IMR-90 (cell line): ENCODE data around the gene HSPB7. TPM values are rescaled to one million over a fixed set of nuclear protein-coding genes. Genes with fewer than 3 reads are reported as not detected.
"Not testable (repeated sequence)": the region's sequence is repeated elsewhere in the genome, so short reads cannot be mapped to it uniquely, and the experiment has no call there.

Experiments used
- ATAC-seq: fragments of 200-7000 bp; cut with Tn5 transposase; 2 replicates; pipeline ENCODE4 v1.9.1; 2020; ENCODE audit warnings: low read depth, mild to moderate bottlenecking, moderate library complexity
- BruUV-seq: library from RNA; stranded (reverse); fragments of 400-500 nt; replicated peaks from 2 replicates; lab custom pipeline; 2021; lab: Mats Ljungman, UMichigan
- CTCF ChIA-PET: fragments of 300-600 bp; formaldehyde crosslinking; extraction: SDS; loops from one replicate; lab custom pipeline; 2021; ENCODE audit warnings: antibody characterized with exemption; lab: Yijun Ruan, JAX
- POLR2A ChIA-PET: fragments of 300-600 bp; sonication (Branson Sonifier 250); formaldehyde crosslinking; loops from one replicate; lab custom pipeline; 2022; ENCODE audit warnings: antibody characterized with exemption; ENCODE audit not compliant: unreplicated experiment; lab: Charles Lee
- DNase-seq: peaks from one replicate; pipeline ENCODE4 v3.0.0; 2013
- H2AFZ ChIP-seq: replicated peaks from 2 replicates; pipeline ENCODE3; 2013; ENCODE audit warnings: low read length, mild to moderate bottlenecking; ENCODE audit not compliant: poor library complexity
- H2AK5ac ChIP-seq: 2 replicates; pipeline ENCODE4 v1.6.1; 2013; ENCODE audit warnings: low read depth, low read length, inconsistent platforms
- H2AK9ac ChIP-seq: replicated peaks from 2 replicates; pipeline ENCODE3; 2013; ENCODE audit warnings: mild to moderate bottlenecking, low read depth, low read length, moderate library complexity; ENCODE audit not compliant: poor library complexity
- H2BK120ac ChIP-seq: 2 replicates; pipeline ENCODE4 v1.6.1; 2013; ENCODE audit warnings: low read depth, low read length, inconsistent platforms
- H2BK15ac ChIP-seq: 3 replicates; pipeline ENCODE4 v1.6.1; 2013; ENCODE audit warnings: low read depth, low read length, inconsistent platforms
- H2BK20ac ChIP-seq: 2 replicates; pipeline ENCODE4 v1.6.1; 2013; ENCODE audit warnings: low read depth, mild to moderate bottlenecking, inconsistent platforms, low read length, moderate library complexity
- H2BK5ac ChIP-seq: 2 replicates; pipeline ENCODE4 v1.6.1; 2013; ENCODE audit warnings: mild to moderate bottlenecking, low read depth, low read length, inconsistent platforms; ENCODE audit not compliant: poor library complexity, severe bottlenecking
- H3K14ac ChIP-seq: replicated peaks from 2 replicates; pipeline ENCODE4 v1.6.1; 2013; ENCODE audit warnings: low read depth, low read length, inconsistent platforms
- H3K18ac ChIP-seq: 2 replicates; pipeline ENCODE4 v1.6.1; 2013; ENCODE audit warnings: low read depth, low read length, control low read depth
- H3K23ac ChIP-seq: 2 replicates; pipeline ENCODE4 v1.6.1; 2013; ENCODE audit warnings: low read depth, low read length, inconsistent platforms
- H3K27ac ChIP-seq: 2 replicates; pipeline ENCODE4 v1.5.1; 2013; ENCODE audit warnings: mild to moderate bottlenecking, control low read depth, low read length; ENCODE audit not compliant: insufficient read depth
- H3K27me3 ChIP-seq: 2 replicates; pipeline ENCODE4 v1.6.1; 2013; ENCODE audit warnings: low read length; ENCODE audit not compliant: control insufficient read depth, insufficient read depth
- H3K36me3 ChIP-seq: 2 replicates; pipeline ENCODE4 v1.6.1; 2013; ENCODE audit warnings: low read length, mixed read lengths; ENCODE audit not compliant: control insufficient read depth, insufficient read depth
- H3K4ac ChIP-seq: 2 replicates; pipeline ENCODE4 v1.6.1; 2013; ENCODE audit warnings: low read depth, low read length, inconsistent platforms
- H3K4me1 ChIP-seq: 2 replicates; pipeline ENCODE4 v1.6.1; 2013; ENCODE audit warnings: low read length, mixed read lengths; ENCODE audit not compliant: control insufficient read depth, insufficient read depth
- H3K4me2 ChIP-seq: 2 replicates; pipeline ENCODE4 v1.6.1; 2013; ENCODE audit warnings: low read depth, mild to moderate bottlenecking, control low read depth, low read length, moderate library complexity
- H3K4me3 ChIP-seq: 2 replicates; pipeline ENCODE4 v1.5.1; 2013; ENCODE audit warnings: low read depth, mild to moderate bottlenecking, control low read depth, low read length, moderate library complexity; ENCODE audit not compliant: insufficient read depth
- H3K56ac ChIP-seq: 2 replicates; pipeline ENCODE4 v1.6.1; 2013; ENCODE audit warnings: low read length, inconsistent platforms; ENCODE audit not compliant: insufficient read depth; ENCODE audit errors: extremely low read depth
- H3K79me1 ChIP-seq, 2 experiments: 2 replicates each; pipeline ENCODE4 v1.6.1; 2013; ENCODE audit warnings: low read length in 2 of 2, inconsistent platforms in 1 of 2, low read depth in 1 of 2
- H3K9ac ChIP-seq: 2 replicates; pipeline ENCODE4 v1.6.1; 2013; ENCODE audit warnings: low read depth, low read length, control low read depth
- H3K9me1 ChIP-seq: 2 replicates; pipeline ENCODE4 v1.6.1; 2013; ENCODE audit warnings: low read length, inconsistent platforms; ENCODE audit not compliant: insufficient read depth
- H3K9me3 ChIP-seq: 2 replicates; pipeline ENCODE4 v1.6.1; 2013; ENCODE audit warnings: low read length; ENCODE audit not compliant: control insufficient read depth, insufficient read depth
- H4K20me1 ChIP-seq: 2 replicates; pipeline ENCODE4 v1.6.1; 2013; ENCODE audit warnings: low read length, inconsistent platforms; ENCODE audit not compliant: insufficient read depth
- H4K5ac ChIP-seq: 2 replicates; pipeline ENCODE4 v1.6.1; 2013; ENCODE audit warnings: mild to moderate bottlenecking, low read depth, low read length, control low read depth
- H4K8ac ChIP-seq, 2 experiments: 2 replicates each; pipeline ENCODE4 v1.6.1; 2013; ENCODE audit warnings: low read depth in 2 of 2, low read length in 2 of 2, control low read depth in 1 of 2, inconsistent platforms in 1 of 2
- H4K91ac ChIP-seq: 2 replicates; pipeline ENCODE4 v1.6.1; 2013; ENCODE audit warnings: low read depth, low read length, inconsistent platforms; ENCODE audit not compliant: insufficient read depth
- MAZ ChIP-seq: IDR thresholded peaks from 2 replicates; pipeline ENCODE4 v1.6.1; 2012; ENCODE audit warnings: low read depth, mild to moderate bottlenecking, low read length, improper control_type of control experiment, moderate library complexity, borderline replicate concordance
- RCOR1 ChIP-seq: IDR thresholded peaks from 2 replicates; pipeline ENCODE4 v1.6.1; 2012; ENCODE audit warnings: mild to moderate bottlenecking, low read length, improper control_type of control experiment; ENCODE audit not compliant: insufficient replicate concordance
- WGBS, 2 experiments: methylation state at CpG; one replicate each; pipeline versions ENCODE4 v1.1.5 to v1.1.7; 2013; ENCODE audit warnings: missing lambda C conversion rate in 2 of 2; ENCODE audit not compliant: insufficient read length in 1 of 2; ENCODE audit errors: extremely low coverage in 2 of 2; 5-methylcytosine and 5-hydroxymethylcytosine counted together
- dilution Hi-C: fragments of 300-500 bp; cut with HindIII; formaldehyde crosslinking; loops from one replicate; pipeline ENCODE4 v1.14.3; 2018; ENCODE audit warnings: low sequenced_read_pairs; ENCODE audit not compliant: unreplicated experiment
- in situ Hi-C: fragments of 300-500 bp; cut with MboI; formaldehyde crosslinking; loops from 3 replicates; pipeline ENCODE4 v1.14.3; 2019; ENCODE audit warnings: low sequenced_read_pairs, inconsistent platforms, mixed read lengths
- intact Hi-C: fragments of 100-400 bp; cut with micrococcal nuclease; formaldehyde crosslinking; loops from 2 replicates; pipeline ENCODE4 v1.10.0; 2022
- polyA plus RNA-seq, 3 experiments: library from polyadenylated mRNA; depleted of rRNA; stranded (reverse); fragments of >200 nt; gene quantifications; 2 replicates each; pipeline ENCODE4 v1.2.3, GENCODE V29; 2012; ENCODE audit warnings: low replicate concordance in 1 of 3
- total RNA-seq: library from RNA; depleted of rRNA; stranded (reverse); fragments of >200 nt; gene quantifications from 2 replicates; pipeline ENCODE4 v1.2.3, GENCODE V29; 2012

The HSPB7 gene
- total and polyA plus RNA-seq, 2 of the 4 experiments (the other 2 are of a cell fraction): 0.54 to 3.0 TPM

DNA sequence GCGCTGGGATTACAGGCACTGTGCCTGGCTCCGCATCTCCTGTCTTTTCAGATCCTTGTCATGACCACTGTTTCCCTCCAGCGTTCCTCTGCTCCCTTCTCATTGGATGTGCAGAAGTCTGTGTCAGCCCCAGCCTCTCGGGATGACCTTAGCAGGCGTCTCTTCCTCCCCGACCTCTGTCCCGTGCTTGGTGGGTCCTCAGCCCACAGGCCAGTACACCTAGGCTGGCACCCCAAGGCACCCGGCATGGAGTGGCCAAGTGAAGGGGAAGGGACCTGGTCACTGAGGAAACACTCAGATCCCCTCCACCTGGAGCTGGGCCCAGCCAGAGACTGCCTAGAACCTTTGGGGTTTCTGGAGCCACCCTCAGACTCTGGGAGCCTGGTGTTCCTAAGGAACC, 23.4 kb upstream of the HSPB7 start:
- Histone ChIP-seq H3K9me1 (no peaks in the 10 kb centered on the region), H3K27ac (no peak overlapping the region), H4K5ac (no peak overlapping the region), H2AK9ac (no peak overlapping the region), H3K4ac (no peak overlapping the region), H3K9me3 (no peaks in the 10 kb centered on the region), H2BK120ac (no peak overlapping the region), H2BK15ac (no peak overlapping the region), H2BK5ac (no peak overlapping the region), H3K18ac (no peak overlapping the region), H3K4me1 (no peaks in the 10 kb centered on the region), H2AFZ (no peak overlapping the region), H3K27me3 (peaks cover 40% of the 10 kb centered on the region), H3K4me3 (no peak overlapping the region), H3K4me2 (no peak overlapping the region), H2BK20ac (no peak overlapping the region), H3K36me3 (no peaks in the 10 kb centered on the region), H3K9ac (no peak overlapping the region), H4K91ac (no peak overlapping the region), H3K79me1 (no peaks in the 10 kb centered on the region), H3K23ac (no peak overlapping the region), H3K56ac (no peak overlapping the region), H4K8ac (no peak overlapping the region), H2AK5ac (no peak overlapping the region), H4K20me1 (no peaks in the 10 kb centered on the region), H3K14ac (no peak overlapping the region)
- no peak for ATAC-seq
- in situ Hi-C loops: no loop called here
- 67% methylated on average over 3 of the region's 8 CpGs; no CpG with 5 or more reads in 1 of the 2 experiments for WGBS, 2 experiments
- BruUV-seq: no TSS peak
- no peak for TF ChIP-seq MAZ
- no peak for TF ChIP-seq RCOR1
- ChIA-PET POLR2A (no interaction called here), CTCF (no interaction called here)
- no peak for DNase-seq
- dilution Hi-C loops: no loop called here
- intact Hi-C loops: no loop called here

DNA sequence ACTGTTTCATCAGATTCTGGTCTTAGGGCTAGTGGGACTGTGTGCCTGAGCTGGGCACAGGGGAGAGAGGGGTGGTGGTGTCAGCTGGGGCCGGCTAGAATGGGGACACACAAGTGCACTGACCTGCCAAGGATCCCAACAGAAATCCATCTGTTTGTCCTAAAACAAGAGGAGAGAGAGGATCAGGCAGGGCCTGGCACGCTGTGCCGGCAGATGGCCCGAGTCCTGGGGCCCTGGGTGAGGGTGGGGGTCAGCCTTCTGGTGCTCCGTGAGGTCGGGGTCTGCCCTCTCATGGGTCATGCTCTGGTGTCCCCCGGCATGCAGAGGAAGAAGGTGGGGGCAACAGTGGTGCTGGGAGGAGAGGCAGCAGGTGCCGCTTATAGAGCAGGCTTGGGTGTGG, 22.0 kb upstream of the HSPB7 start:
- H3K9me3 ChIP-seq, intact Hi-C loops, H4K91ac ChIP-seq, H2BK20ac ChIP-seq, H3K79me1 ChIP-seq, H3K4me3 ChIP-seq, H3K4ac ChIP-seq, H3K23ac ChIP-seq, H2AK5ac ChIP-seq, H4K20me1 ChIP-seq, DNase-seq, H4K5ac ChIP-seq, H3K4me1 ChIP-seq, H3K36me3 ChIP-seq, H2AFZ ChIP-seq, H3K4me2 ChIP-seq, H3K14ac ChIP-seq, ATAC-seq, H3K27ac ChIP-seq, H3K9me1 ChIP-seq, BruUV-seq, H3K56ac ChIP-seq, H3K18ac ChIP-seq, H4K8ac ChIP-seq, dilution Hi-C loops, POLR2A ChIA-PET, H2BK15ac ChIP-seq, CTCF ChIA-PET, H2AK9ac ChIP-seq, H2BK120ac ChIP-seq, in situ Hi-C loops, H3K9ac ChIP-seq, H2BK5ac ChIP-seq: not testable (repeated sequence)
- peaks cover 36% of the 10 kb centered on the region for H3K27me3 ChIP-seq
- WGBS, 2 experiments: 33% methylated on average over 3 of the region's 8 CpGs; no CpG with 5 or more reads in 1 of the 2 experiments
